Neural progenitor cell (in vitro differentiated cells): ENCODE results near the gene AGXT. TPM values are rescaled to one million over a fixed set of nuclear protein-coding genes. Genes with fewer than 3 reads are reported as not detected.

Experiments used
- DNase-seq: peaks from one replicate; pipeline ENCODE4 v3.0.0-alpha.2; 2016; ENCODE audit warnings: low spot score
- H2AFZ ChIP-seq: fragments of 200-600 bp; sonication (generic); replicated peaks from 2 replicates; pipeline ENCODE4 v1.6.1; 2016; ENCODE audit warnings: antibody characterized with exemption
- H3F3A ChIP-seq: fragments of 200-600 bp; sonication (generic); 2 replicates; pipeline ENCODE4 v1.6.1; 2016; ENCODE audit warnings: antibody characterized with exemption, low read depth
- H3K27ac ChIP-seq: fragments of 200-600 bp; sonication (generic); 2 replicates; pipeline ENCODE4 v1.5.1; 2016; ENCODE audit warnings: mild to moderate bottlenecking
- H3K27me3 ChIP-seq: fragments of 200-600 bp; sonication (generic); 2 replicates; pipeline ENCODE4 v1.6.1; 2016; ENCODE audit warnings: mild to moderate bottlenecking, moderate library complexity
- H3K36me3 ChIP-seq: fragments of 200-600 bp; sonication (generic); 2 replicates; pipeline ENCODE4 v1.5.1; 2016
- H3K4me1 ChIP-seq: fragments of 200-600 bp; sonication (generic); 2 replicates; pipeline ENCODE4 v1.6.1; 2016; ENCODE audit warnings: mixed run types
- H3K4me2 ChIP-seq: fragments of 200-600 bp; sonication (generic); 2 replicates; pipeline ENCODE4 v1.6.1; 2016
- H3K4me3 ChIP-seq: fragments of 200-600 bp; sonication (generic); 2 replicates; pipeline ENCODE4 v1.5.1; 2016
- H3K79me2 ChIP-seq: fragments of 200-600 bp; sonication (generic); 2 replicates; pipeline ENCODE4 v1.6.1; 2016; ENCODE audit warnings: low read depth
- H3K9ac ChIP-seq: fragments of 200-600 bp; sonication (generic); 2 replicates; pipeline ENCODE4 v1.6.1; 2016
- H3K9me3 ChIP-seq: fragments of 200-600 bp; sonication (generic); 2 replicates; pipeline ENCODE4 v1.5.1; 2016; ENCODE audit warnings: low read depth
- H4K20me1 ChIP-seq: fragments of 200-600 bp; sonication (generic); 2 replicates; pipeline ENCODE4 v1.6.1; 2016; ENCODE audit warnings: low read depth
- H3K27ac Mint-ChIP-seq: 3 replicates; pipeline ENCODE4 v1.8.0; 2021; ENCODE audit warnings: mixed read lengths
- H3K27me3 Mint-ChIP-seq: 2 replicates; pipeline ENCODE4 v1.8.0; 2022; ENCODE audit warnings: low read depth, mild to moderate bottlenecking, inconsistent platforms, moderate library complexity, mixed read lengths; ENCODE audit not compliant: insufficient read depth
- H3K36me3 Mint-ChIP-seq: 3 replicates; pipeline ENCODE4 v1.8.0; 2021; ENCODE audit warnings: mixed read lengths
- H3K4me1 Mint-ChIP-seq: 3 replicates; pipeline ENCODE4 v1.8.0; 2021; ENCODE audit warnings: mixed read lengths
- H3K4me3 Mint-ChIP-seq: 3 replicates; pipeline ENCODE4 v1.8.0; 2021; ENCODE audit warnings: mild to moderate bottlenecking, moderate library complexity, mixed read lengths
- H3K9me3 Mint-ChIP-seq: 3 replicates; pipeline ENCODE4 v1.8.0; 2020; ENCODE audit warnings: mixed read lengths
- CTCF ChIP-seq: fragments of 200-600 bp; sonication (generic); IDR thresholded peaks from 2 replicates; pipeline ENCODE4 v1.5.1; 2017; ENCODE audit warnings: antibody characterized with exemption, mild to moderate bottlenecking
- EZH2 ChIP-seq: fragments of 200-600 bp; sonication (generic); IDR thresholded peaks from 2 replicates; pipeline ENCODE4 v1.6.1; 2017; ENCODE audit warnings: antibody characterized with exemption, mild to moderate bottlenecking, moderate library complexity
- EZH2phosphoT487 ChIP-seq: fragments of 200-600 bp; sonication (generic); IDR thresholded peaks from 2 replicates; pipeline ENCODE4 v1.6.1; 2017; ENCODE audit warnings: antibody characterized with exemption
- total RNA-seq: library from RNA; depleted of rRNA; stranded (reverse); fragments of >200 nt; gene quantifications from 2 replicates; pipeline ENCODE4 v1.2.3, GENCODE V29; 2015; ENCODE audit warnings: low replicate concordance

Gene AGXT
- total RNA-seq, 1 donor from 2014 or later: not detected

DNA sequence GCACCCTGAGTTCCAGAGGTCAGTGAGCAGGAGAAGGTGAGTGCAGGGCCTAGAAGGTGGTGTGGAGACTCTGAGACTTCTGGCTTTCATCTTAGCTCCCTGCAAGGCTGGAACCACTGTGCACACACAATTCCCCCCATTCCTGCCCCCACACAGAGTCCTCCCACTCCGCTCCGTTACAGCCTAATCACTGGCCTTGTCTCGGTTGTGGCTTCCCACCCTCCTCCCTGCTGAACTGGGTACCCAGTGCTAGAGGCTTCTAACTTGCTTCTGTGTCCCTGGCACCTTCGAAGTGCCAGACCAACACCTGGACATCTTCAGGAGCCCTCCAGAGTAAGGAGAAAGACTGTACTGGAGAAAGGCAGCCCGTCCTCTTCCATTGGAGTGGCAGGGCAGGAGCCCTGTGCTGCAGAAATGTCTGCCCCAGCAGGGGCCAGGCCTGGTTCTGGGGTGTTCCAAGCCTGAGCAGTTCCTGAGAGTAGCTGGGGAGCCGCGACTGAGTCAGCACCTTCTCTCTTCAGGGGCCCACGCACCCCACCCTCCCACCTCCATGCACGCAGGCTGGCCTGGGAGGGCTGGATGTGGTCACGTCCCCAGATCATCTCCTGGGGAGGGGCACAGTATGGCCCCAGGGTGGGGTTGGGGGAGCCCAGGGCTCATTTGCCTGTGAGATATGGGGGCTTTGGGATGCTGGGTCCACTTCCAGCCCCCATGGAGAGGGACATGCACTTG is 60.9 kb downstream of the AGXT start:
- no peaks in the 10 kb centered on the region for H4K20me1 ChIP-seq
- no peaks in the 10 kb centered on the region for H3K36me3 ChIP-seq
- TF ChIP-seq EZH2phosphoT487 (no peak), CTCF (no peak), EZH2 (no peak)
- Mint-ChIP-seq H3K27ac (no peak overlapping the region), H3K9me3 (no peaks in the 10 kb centered on the region), H3K27me3 (peaks cover 6% of the 10 kb centered on the region), H3K4me3 (no peak overlapping the region), H3K36me3 (no peaks in the 10 kb centered on the region), H3K4me1 (peaks cover 2% of the 10 kb centered on the region)
- no peak overlapping the region for H3K4me2 ChIP-seq
- peaks cover 2% of the 10 kb centered on the region for H3F3A ChIP-seq
- no peak overlapping the region for H3K4me3 ChIP-seq
- no peak overlapping the region for H3K9ac ChIP-seq
- H3K27ac ChIP-seq: no peak overlapping the region
- no peak overlapping the region for H2AFZ ChIP-seq
- no peaks in the 10 kb centered on the region for H3K9me3 ChIP-seq
- no peak for DNase-seq
- no peaks in the 10 kb centered on the region for H3K79me2 ChIP-seq
- H3K27me3 ChIP-seq: no peaks in the 10 kb centered on the region
- H3K4me1 ChIP-seq: no peaks in the 10 kb centered on the region

Other genes with a start within 250 kb of the AGXT start
- gene GPR35, start 243.3 kb upstream of the AGXT start, total RNA-seq: 0.34 and 0.74 TPM in 2 replicates
- not detected in 2 replicates for gene AQP12B, start 185.9 kb upstream of the AGXT start, total RNA-seq
- gene AQP12A, start 177.0 kb upstream of the AGXT start, total RNA-seq: not detected in 2 replicates
- 29.9 and 41.1 TPM in 2 replicates for gene KIF1A, start 48.6 kb upstream of the AGXT start, total RNA-seq
- gene MAB21L4, start 27.3 kb downstream of the AGXT start, total RNA-seq: not detected in 2 replicates
- gene CROCC2, start 37.5 kb downstream of the AGXT start, total RNA-seq: not detected in 2 replicates
- 0.11 and 0.31 TPM in 2 replicates for gene SNED1, start 129.8 kb downstream of the AGXT start, total RNA-seq
- gene MTERF4, start 233.5 kb downstream of the AGXT start, total RNA-seq: 42.2 and 58.1 TPM in 2 replicates